K562 (cell line): ENCODE data around the gene ZNF224. TPM values are rescaled to one million over a fixed set of nuclear protein-coding genes. Genes with fewer than 3 reads are reported as not detected.

Source experiments
- CBX1 ChIP-seq: sonication (generic); IDR thresholded peaks from 2 replicates; pipeline ENCODE4 v1.6.1; 2016; ENCODE audit warnings: antibody characterized with exemption, low read depth, mild to moderate bottlenecking
- RBFOX2 ChIP-seq: fragments of 200-400 bp; formaldehyde crosslinking; IDR thresholded peaks from 2 replicates; pipeline ENCODE4 v1.6.1; 2017; ENCODE audit warnings: low read depth, mild to moderate bottlenecking, low read length, moderate library complexity
- RBM34 ChIP-seq: fragments of 200-400 bp; formaldehyde crosslinking; IDR thresholded peaks from 2 replicates; pipeline ENCODE4 v1.6.1; 2018; ENCODE audit warnings: low read length, borderline replicate concordance; ENCODE audit not compliant: insufficient read depth
- SMARCA4 ChIP-seq: fragments of 450-650 bp; IDR thresholded peaks from 2 replicates; pipeline ENCODE4 v1.6.1; 2016
- ZNF444 ChIP-seq: fragments of 250-450 bp; sonication (Bioruptor Pico); IDR thresholded peaks from 2 replicates; pipeline ENCODE4 v1.4.0; 2020; ENCODE audit warnings: mild to moderate bottlenecking, moderate library complexity
- polyA plus RNA-seq, 8 experiments: library from polyadenylated mRNA; depleted of rRNA in 4 of 8; stranded (reverse) in 5 of 8; unstranded in 3 of 8; fragments of >200 nt; fragmentation: Nextera tagmentation in 2 of 8; fragmentation: Illumina TruSeq in 1 of 8; extraction: Ambion mirVana in 2 of 8; extraction: Trizol in 1 of 8; gene quantifications; 2 replicates each; pipeline versions ENCODE4 v1.2.1 to v1.2.3, GENCODE V29; 2011 to 2014; ENCODE audit warnings: inconsistent platforms in 1 of 8, missing spikeins in 1 of 8
- total RNA-seq, 7 experiments: library from RNA; depleted of rRNA in 6 of 7; stranded (reverse); fragments of >200 nt in 6 of 7; fragmentation: Illumina TruSeq in 2 of 7; extraction: Trizol in 2 of 7; gene quantifications; 2 replicates each; pipeline versions ENCODE4 v1.2.1 to v1.2.3, GENCODE V29; 2011 to 2021; ENCODE audit warnings: low replicate concordance in 1 of 7
- TF ChIP-seq, protein P1 (sequence below): fragments of 250-450 bp; sonication (Bioruptor Pico); IDR thresholded peaks from 2 replicates; pipeline ENCODE4 v1.4.0; 2020; ENCODE audit warnings: borderline replicate concordance
- TF ChIP-seq, protein P2 (sequence below): fragments of 450-650 bp; IDR thresholded peaks from 2 replicates; pipeline ENCODE4 v1.6.1; 2016; ENCODE audit warnings: mild to moderate bottlenecking, moderate library complexity
- TF ChIP-seq, protein P3 (sequence below): sonication (generic); formaldehyde crosslinking; IDR thresholded peaks from 2 replicates; pipeline ENCODE4 v1.8.0; 2022; ENCODE audit warnings: mild to moderate bottlenecking, missing genetic modification reagents

The ZNF224 gene
- total and polyA plus RNA-seq, 9 of the 15 experiments (the other 6 are each of a cell fraction or from before 2014, with no cell fraction given), result 4.4 to 15.6 (median 10.0) TPM

DNA sequence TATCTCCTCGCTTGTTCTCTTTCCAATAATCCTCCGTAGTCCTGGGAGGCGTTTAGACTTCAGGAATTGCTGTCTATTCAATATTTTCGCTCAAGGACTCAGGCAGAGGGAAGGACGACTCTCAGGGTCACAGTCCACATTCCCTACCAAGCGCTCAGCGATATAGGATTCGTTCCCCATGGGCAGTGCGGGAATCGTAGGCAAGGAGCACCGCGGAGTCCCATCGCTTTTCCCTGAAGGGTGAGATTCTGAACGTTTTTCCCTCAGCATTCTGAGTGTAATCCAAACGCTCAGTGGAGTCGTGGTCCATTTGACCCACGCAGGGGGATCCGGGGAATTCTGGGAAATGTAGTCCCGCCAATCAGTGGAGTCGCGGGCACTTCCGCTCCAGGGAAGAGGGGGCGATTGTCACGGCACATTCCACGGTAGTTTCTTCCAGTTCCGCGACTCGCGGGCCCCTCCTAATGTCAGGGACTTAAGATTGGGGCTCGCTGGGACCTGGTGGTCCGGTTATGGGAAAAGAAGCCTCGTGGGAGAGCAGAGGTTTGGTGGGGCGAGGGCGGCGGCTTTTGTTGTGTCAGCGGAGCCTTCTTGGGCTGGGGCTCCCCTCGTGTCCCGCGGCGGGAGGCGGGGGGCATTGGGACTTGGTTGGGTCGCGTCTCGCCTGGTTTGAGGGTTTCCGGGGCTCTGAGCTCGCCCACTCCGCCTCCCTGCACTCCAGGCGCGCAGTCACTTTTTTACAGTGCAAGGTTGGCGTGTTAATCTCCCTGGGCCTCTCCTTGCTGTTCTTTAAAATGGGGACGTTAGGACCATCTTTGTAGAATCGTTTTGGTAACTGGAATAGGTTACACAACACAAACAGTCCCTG lies 47.3 kb downstream of the ZNF224 start, which contains the start of gene ZNF234 (continued):
- TF ChIP-seq CBX1, result peak; percentile 80; the same call in 1 of the 2 replicates
- TF ChIP-seq, protein P1, sequence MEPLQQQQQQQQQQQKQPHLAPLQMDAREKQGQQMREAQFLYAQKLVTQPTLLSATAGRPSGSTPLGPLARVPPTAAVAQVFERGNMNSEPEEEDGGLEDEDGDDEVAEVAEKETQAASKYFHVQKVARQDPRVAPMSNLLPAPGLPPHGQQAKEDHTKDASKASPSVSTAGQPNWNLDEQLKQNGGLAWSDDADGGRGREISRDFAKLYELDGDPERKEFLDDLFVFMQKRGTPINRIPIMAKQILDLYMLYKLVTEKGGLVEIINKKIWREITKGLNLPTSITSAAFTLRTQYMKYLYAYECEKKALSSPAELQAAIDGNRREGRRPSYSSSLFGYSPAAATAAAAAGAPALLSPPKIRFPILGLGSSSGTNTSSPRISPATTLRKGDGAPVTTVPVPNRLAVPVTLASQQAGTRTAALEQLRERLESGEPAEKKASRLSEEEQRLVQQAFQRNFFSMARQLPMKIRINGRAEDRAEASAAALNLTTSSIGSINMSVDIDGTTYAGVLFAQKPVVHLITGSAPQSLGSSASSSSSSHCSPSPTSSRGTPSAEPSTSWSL, result no peak
- no peak for TF ChIP-seq RBM34
- no peak for TF ChIP-seq ZNF444 (CRISPR knock-in tag)
- TF ChIP-seq SMARCA4, result no peak
- TF ChIP-seq, protein P2, sequence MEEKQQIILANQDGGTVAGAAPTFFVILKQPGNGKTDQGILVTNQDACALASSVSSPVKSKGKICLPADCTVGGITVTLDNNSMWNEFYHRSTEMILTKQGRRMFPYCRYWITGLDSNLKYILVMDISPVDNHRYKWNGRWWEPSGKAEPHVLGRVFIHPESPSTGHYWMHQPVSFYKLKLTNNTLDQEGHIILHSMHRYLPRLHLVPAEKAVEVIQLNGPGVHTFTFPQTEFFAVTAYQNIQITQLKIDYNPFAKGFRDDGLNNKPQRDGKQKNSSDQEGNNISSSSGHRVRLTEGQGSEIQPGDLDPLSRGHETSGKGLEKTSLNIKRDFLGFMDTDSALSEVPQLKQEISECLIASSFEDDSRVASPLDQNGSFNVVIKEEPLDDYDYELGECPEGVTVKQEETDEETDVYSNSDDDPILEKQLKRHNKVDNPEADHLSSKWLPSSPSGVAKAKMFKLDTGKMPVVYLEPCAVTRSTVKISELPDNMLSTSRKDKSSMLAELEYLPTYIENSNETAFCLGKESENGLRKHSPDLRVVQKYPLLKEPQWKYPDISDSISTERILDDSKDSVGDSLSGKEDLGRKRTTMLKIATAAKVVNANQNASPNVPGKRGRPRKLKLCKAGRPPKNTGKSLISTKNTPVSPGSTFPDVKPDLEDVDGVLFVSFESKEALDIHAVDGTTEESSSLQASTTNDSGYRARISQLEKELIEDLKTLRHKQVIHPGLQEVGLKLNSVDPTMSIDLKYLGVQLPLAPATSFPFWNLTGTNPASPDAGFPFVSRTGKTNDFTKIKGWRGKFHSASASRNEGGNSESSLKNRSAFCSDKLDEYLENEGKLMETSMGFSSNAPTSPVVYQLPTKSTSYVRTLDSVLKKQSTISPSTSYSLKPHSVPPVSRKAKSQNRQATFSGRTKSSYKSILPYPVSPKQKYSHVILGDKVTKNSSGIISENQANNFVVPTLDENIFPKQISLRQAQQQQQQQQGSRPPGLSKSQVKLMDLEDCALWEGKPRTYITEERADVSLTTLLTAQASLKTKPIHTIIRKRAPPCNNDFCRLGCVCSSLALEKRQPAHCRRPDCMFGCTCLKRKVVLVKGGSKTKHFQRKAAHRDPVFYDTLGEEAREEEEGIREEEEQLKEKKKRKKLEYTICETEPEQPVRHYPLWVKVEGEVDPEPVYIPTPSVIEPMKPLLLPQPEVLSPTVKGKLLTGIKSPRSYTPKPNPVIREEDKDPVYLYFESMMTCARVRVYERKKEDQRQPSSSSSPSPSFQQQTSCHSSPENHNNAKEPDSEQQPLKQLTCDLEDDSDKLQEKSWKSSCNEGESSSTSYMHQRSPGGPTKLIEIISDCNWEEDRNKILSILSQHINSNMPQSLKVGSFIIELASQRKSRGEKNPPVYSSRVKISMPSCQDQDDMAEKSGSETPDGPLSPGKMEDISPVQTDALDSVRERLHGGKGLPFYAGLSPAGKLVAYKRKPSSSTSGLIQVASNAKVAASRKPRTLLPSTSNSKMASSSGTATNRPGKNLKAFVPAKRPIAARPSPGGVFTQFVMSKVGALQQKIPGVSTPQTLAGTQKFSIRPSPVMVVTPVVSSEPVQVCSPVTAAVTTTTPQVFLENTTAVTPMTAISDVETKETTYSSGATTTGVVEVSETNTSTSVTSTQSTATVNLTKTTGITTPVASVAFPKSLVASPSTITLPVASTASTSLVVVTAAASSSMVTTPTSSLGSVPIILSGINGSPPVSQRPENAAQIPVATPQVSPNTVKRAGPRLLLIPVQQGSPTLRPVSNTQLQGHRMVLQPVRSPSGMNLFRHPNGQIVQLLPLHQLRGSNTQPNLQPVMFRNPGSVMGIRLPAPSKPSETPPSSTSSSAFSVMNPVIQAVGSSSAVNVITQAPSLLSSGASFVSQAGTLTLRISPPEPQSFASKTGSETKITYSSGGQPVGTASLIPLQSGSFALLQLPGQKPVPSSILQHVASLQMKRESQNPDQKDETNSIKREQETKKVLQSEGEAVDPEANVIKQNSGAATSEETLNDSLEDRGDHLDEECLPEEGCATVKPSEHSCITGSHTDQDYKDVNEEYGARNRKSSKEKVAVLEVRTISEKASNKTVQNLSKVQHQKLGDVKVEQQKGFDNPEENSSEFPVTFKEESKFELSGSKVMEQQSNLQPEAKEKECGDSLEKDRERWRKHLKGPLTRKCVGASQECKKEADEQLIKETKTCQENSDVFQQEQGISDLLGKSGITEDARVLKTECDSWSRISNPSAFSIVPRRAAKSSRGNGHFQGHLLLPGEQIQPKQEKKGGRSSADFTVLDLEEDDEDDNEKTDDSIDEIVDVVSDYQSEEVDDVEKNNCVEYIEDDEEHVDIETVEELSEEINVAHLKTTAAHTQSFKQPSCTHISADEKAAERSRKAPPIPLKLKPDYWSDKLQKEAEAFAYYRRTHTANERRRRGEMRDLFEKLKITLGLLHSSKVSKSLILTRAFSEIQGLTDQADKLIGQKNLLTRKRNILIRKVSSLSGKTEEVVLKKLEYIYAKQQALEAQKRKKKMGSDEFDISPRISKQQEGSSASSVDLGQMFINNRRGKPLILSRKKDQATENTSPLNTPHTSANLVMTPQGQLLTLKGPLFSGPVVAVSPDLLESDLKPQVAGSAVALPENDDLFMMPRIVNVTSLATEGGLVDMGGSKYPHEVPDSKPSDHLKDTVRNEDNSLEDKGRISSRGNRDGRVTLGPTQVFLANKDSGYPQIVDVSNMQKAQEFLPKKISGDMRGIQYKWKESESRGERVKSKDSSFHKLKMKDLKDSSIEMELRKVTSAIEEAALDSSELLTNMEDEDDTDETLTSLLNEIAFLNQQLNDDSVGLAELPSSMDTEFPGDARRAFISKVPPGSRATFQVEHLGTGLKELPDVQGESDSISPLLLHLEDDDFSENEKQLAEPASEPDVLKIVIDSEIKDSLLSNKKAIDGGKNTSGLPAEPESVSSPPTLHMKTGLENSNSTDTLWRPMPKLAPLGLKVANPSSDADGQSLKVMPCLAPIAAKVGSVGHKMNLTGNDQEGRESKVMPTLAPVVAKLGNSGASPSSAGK, result peak; percentile 50; the same call in 1 of the 2 replicates
- TF ChIP-seq, protein P3, sequence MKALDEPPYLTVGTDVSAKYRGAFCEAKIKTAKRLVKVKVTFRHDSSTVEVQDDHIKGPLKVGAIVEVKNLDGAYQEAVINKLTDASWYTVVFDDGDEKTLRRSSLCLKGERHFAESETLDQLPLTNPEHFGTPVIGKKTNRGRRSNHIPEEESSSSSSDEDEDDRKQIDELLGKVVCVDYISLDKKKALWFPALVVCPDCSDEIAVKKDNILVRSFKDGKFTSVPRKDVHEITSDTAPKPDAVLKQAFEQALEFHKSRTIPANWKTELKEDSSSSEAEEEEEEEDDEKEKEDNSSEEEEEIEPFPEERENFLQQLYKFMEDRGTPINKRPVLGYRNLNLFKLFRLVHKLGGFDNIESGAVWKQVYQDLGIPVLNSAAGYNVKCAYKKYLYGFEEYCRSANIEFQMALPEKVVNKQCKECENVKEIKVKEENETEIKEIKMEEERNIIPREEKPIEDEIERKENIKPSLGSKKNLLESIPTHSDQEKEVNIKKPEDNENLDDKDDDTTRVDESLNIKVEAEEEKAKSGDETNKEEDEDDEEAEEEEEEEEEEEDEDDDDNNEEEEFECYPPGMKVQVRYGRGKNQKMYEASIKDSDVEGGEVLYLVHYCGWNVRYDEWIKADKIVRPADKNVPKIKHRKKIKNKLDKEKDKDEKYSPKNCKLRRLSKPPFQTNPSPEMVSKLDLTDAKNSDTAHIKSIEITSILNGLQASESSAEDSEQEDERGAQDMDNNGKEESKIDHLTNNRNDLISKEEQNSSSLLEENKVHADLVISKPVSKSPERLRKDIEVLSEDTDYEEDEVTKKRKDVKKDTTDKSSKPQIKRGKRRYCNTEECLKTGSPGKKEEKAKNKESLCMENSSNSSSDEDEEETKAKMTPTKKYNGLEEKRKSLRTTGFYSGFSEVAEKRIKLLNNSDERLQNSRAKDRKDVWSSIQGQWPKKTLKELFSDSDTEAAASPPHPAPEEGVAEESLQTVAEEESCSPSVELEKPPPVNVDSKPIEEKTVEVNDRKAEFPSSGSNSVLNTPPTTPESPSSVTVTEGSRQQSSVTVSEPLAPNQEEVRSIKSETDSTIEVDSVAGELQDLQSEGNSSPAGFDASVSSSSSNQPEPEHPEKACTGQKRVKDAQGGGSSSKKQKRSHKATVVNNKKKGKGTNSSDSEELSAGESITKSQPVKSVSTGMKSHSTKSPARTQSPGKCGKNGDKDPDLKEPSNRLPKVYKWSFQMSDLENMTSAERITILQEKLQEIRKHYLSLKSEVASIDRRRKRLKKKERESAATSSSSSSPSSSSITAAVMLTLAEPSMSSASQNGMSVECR (CRISPR knock-in tag), result no peak
- TF ChIP-seq RBFOX2, result peak; percentile 61
